Stimulated activated CD8-positive, alpha-beta memory T cell treated with anti-CD3 and anti-CD28 coated beads, Interleukin-15, amount 100 ng/mL, for 1 hour (primary cell): ENCODE data around the gene SYAP1.
"Not testable (repeated sequence)": the region's sequence is repeated elsewhere in the genome, so short reads cannot be mapped to it uniquely, and the experiment has no call there.

Experiments used
- DNase-seq: peaks from one replicate; pipeline ENCODE4 v3.0.0-alpha.2; 2020; ENCODE audit warnings: low read depth

SYAP1 gene

GRCh38 chrX:16783452-16783851, 64.0 kb downstream of the SYAP1 start:
- DNase-seq = no peak

- DNase-seq = not testable (repeated sequence)
Measured at GRCh38 chrX:16784440-16784839, 65.0 kb downstream of the SYAP1 start.

GRCh38 chrX:16785247-16786138, 66.1 kb downstream of the SYAP1 start:
- no peak for DNase-seq

- DNase-seq = peak; percentile 78
Measured at GRCh38 chrX:16786139-16786790, 66.9 kb downstream of the SYAP1 start, which contains the start of gene TXLNG. Gene TXLNG, plus strand, starts transcription at chrX:16786466. Its CDS starts 22 bp downstream, at chrX:16786488.

GRCh38 chrX:16786791-16787735, 67.7 kb downstream of the SYAP1 start:
- DNase-seq = no peak

- DNase-seq = no peak
Measured at GRCh38 chrX:16788477-16788876, 69.1 kb downstream of the SYAP1 start.

- DNase-seq = no peak
Measured at GRCh38 chrX:16796298-16796697, 76.9 kb downstream of the SYAP1 start.

- no peak for DNase-seq
Measured at GRCh38 chrX:16797358-16797757, 77.9 kb downstream of the SYAP1 start.

GRCh38 chrX:16797841-16798240, 78.4 kb downstream of the SYAP1 start:
- DNase-seq = no peak

GRCh38 chrX:16804923-16805464, 85.6 kb downstream of the SYAP1 start:
- no peak for DNase-seq

- no peak for DNase-seq
Measured at GRCh38 chrX:16807548-16807947, 88.1 kb downstream of the SYAP1 start.

GRCh38 chrX:16807976-16808542, 88.6 kb downstream of the SYAP1 start:
- no peak for DNase-seq

GRCh38 chrX:16814597-16814996, 95.2 kb downstream of the SYAP1 start:
- DNase-seq = no peak
